ENCODE data around the gene HOXA4.

The HOXA4 gene

GRCh38 chr7:27101171-27101956 lies 29.2 kb downstream of the HOXA4 start:
- in situ Hi-C loops (cut with MboI; ENCODE audit: low pct_unique_long_range_greater_than_20kb, low sequenced_read_pairs, unreplicated experiment): no loop called here
- no peak for DNase-seq (ENCODE audit: low spot score)
- TF ChIP-seq CTCF (IDR thresholded peaks at IDR 0.05; ENCODE audit: extremely low read depth, insufficient read depth, missing control alignments): no peak

DNA sequence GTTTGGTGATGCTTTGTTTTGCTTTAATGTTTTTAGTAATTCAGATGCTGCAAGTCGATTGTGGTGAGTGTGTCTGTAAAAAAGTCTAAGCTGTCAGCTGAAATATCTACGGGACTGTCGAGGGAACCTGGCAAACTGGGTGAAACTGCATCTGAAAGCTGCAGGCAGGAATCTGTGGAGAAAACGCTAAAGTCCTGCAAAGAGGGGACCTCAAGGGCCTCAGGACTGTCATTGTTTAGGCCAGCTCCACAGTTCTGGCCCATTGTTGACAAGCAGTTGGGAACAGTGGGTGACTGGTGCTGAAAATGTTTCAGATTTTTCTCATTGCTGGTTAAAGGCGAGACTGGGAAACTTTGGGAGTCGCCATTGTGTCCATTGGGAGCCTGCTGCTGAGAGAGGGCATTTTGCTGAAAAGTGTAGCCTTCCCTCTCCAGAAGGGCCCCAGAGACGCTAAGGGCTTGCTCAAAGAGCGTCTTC lies 29.8 kb downstream of the HOXA4 start:
- DNase-seq (ENCODE audit: low spot score): no peak
- no peak for TF ChIP-seq CTCF (IDR thresholded peaks at IDR 0.05; ENCODE audit: extremely low read depth, insufficient read depth, missing control alignments)

GRCh38 chr7:27099453-27100370 lies 30.8 kb downstream of the HOXA4 start:
- in situ Hi-C loops (cut with MboI; ENCODE audit: low pct_unique_long_range_greater_than_20kb, low sequenced_read_pairs, unreplicated experiment): no loop called here

More for the DNA sequence above, 29.8 kb downstream of the HOXA4 start:
- in situ Hi-C loops (cut with MboI; ENCODE audit: low pct_unique_long_range_greater_than_20kb, low sequenced_read_pairs, unreplicated experiment): no loop called here

GRCh38 chr7:27098578-27099451 lies 31.7 kb downstream of the HOXA4 start:
- no peak for DNase-seq (ENCODE audit: low spot score)
- TF ChIP-seq CTCF (IDR thresholded peaks at IDR 0.05; ENCODE audit: extremely low read depth, insufficient read depth, missing control alignments): no peak
- in situ Hi-C loops (cut with MboI; ENCODE audit: low pct_unique_long_range_greater_than_20kb, low sequenced_read_pairs, unreplicated experiment): no loop called here

More at GRCh38 chr7:27099453-27100370, 30.8 kb downstream of the HOXA4 start:
- no peak for TF ChIP-seq CTCF (IDR thresholded peaks at IDR 0.05; ENCODE audit: extremely low read depth, insufficient read depth, missing control alignments)
- no peak for DNase-seq (ENCODE audit: low spot score)

DNA sequence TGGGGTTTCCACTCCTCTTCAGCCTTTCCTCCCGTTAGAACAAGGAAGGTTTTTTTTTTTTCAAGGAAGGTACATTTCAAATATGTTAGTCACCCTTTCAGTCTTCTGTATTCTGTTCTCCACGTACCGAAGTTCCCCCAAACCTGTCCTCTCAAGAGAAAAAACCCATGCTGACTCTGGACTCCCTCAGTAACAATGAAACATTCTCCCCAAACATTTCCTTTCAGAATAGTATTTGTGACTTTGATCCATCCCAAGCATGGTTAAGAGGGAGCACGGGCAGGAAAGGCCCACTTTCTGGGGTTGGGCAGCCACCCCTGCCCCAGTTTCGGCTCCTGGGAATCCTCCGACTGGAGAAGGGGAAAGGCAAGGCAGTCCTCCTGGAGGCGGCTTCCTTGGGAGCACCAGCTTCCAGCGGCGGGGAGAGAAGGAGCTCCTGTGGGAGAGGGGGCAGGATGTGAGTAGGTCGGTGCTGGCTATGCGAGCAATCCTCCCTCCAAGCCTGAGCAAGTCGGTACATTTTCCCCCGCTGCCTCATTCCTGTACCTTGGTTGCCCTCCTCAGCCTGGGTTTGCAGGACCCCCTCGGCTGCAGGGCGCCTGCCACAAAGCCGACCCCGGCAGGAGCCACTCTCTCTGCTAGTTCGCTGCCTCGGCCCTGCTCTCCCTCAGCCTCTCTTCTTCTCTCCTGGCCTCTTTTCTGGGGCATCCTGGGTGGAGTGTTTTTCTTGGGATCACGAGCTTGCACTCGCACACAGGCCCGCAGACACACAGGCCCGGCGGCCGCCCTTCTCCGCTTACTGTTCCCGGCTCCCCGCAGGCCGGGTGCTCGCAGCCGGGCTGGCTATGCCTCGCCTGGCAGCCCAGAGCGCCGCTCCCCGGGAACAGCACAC lies 32.6 kb downstream of the HOXA4 start:
- in situ Hi-C loops (cut with MboI; ENCODE audit: low pct_unique_long_range_greater_than_20kb, low sequenced_read_pairs, unreplicated experiment): no loop called here
- no peak for TF ChIP-seq CTCF (IDR thresholded peaks at IDR 0.05; ENCODE audit: extremely low read depth, insufficient read depth, missing control alignments)
- no peak for DNase-seq (ENCODE audit: low spot score)
